Right lobe of liver (tissue), 6 donors: ENCODE measurements around the gene A4GALT. TPM values are rescaled to one million over a fixed set of nuclear protein-coding genes. Genes with fewer than 3 reads are reported as not detected.
A peak's percentile ranks its signal among the peaks of the same experiment; 100 is the strongest.
"Not testable (repeated sequence)": the region's sequence is repeated elsewhere in the genome, so short reads cannot be mapped to it uniquely, and the experiment has no call there.

Experiments used
- ATAC-seq, 4 donors: fragments of 200-7000 bp; cut with Tn5 transposase; one replicate each; pipeline ENCODE4 v1.9.1; 2020; ENCODE audit warnings: mild to moderate bottlenecking in 4 of 4, moderate library complexity in 4 of 4
- DNase-seq, 3 donors: peaks; one replicate each; pipeline ENCODE4 v3.0.0-alpha.2; 2020
- H3K27ac ChIP-seq, 3 donors: fragments of 200-600 bp; one replicate each; pipeline ENCODE4 v1.8.0; 2022
- H3K27me3 ChIP-seq, 2 donors: fragments of 200-600 bp; one replicate each; pipeline ENCODE4 v1.8.0; 2022
- H3K36me3 ChIP-seq, 4 donors: fragments of 200-600 bp; sonication (generic) in 1 of 4; one replicate each; pipeline versions ENCODE4 v1.5.1 to v1.8.0; 2017 to 2022; ENCODE audit warnings: control low read depth in 1 of 4
- H3K4me1 ChIP-seq, 4 donors: fragments of 200-600 bp; sonication (generic) in 1 of 4; one replicate each; pipeline versions ENCODE4 v1.5.1 to v1.8.0; 2017 to 2022; ENCODE audit warnings: control low read depth in 1 of 4
- H3K4me3 ChIP-seq, 3 donors: fragments of 200-600 bp; one replicate each; pipeline ENCODE4 v1.8.0; 2022
- H3K9me3 ChIP-seq, 4 donors: fragments of 200-600 bp; sonication (generic) in 1 of 4; one replicate each; pipeline versions ENCODE4 v1.5.1 to v1.8.0; 2017 to 2022; ENCODE audit warnings: control low read depth in 1 of 4
- POLR2A ChIP-seq: fragments of 450-650 bp; IDR thresholded peaks from one replicate; pipeline ENCODE4 v1.6.1; 2017; ENCODE audit warnings: antibody characterized with exemption, mild to moderate bottlenecking
- WGBS: methylation state at CpG from one replicate; pipeline ENCODE4 v1.1.6; 2018; ENCODE audit warnings: low coverage, low lambda C conversion rate; ENCODE audit not compliant: insufficient coverage; ENCODE audit errors: missing lambda C conversion rate; 5-methylcytosine and 5-hydroxymethylcytosine counted together
- intact Hi-C, 2 donors: fragments of 100-400 bp; cut with DNase I; formaldehyde crosslinking; loops; one replicate each; pipeline versions ENCODE4 v1.11.2 to v1.14.1; 2022
- total RNA-seq, 6 experiments: library from RNA; depleted of rRNA in 2 of 6; stranded (reverse); fragments of >200 nt in 2 of 6; fragmentation: NEBNext Ultra II Directional in 3 of 6; extraction: Animal tissue kit (Norgen Biotek cat#: 25700) in 3 of 6; gene quantifications; one replicate each; pipeline versions ENCODE4 v1.1.0 to v1.2.4, GENCODE V29; 2016 to 2023
- TF ChIP-seq, protein P1 (sequence below), 4 donors: fragments of 200-600 bp in 3 of 4; fragments of 450-650 bp in 1 of 4; IDR thresholded peaks; one replicate each; pipeline versions ENCODE4 v1.5.1 to v1.8.0; 2016 to 2022; ENCODE audit warnings: antibody characterized with exemption in 4 of 4, mild to moderate bottlenecking in 2 of 4
- donor health status: DM: no; HTN: yes; CAD: no.
- donor health status: DM: no; HTN: no; CAD: no.
- donor health status: DM: no; HTN: no; CAD: no.
- donor health status: DM: no; HTN: yes; CAD: no.
- donor health status: DM: no; HTN: yes; CAD: no.

The A4GALT gene
- total RNA-seq, 6 experiments from 2014 or later: 0.86 to 3.7 (median 2.2) TPM

DNA sequence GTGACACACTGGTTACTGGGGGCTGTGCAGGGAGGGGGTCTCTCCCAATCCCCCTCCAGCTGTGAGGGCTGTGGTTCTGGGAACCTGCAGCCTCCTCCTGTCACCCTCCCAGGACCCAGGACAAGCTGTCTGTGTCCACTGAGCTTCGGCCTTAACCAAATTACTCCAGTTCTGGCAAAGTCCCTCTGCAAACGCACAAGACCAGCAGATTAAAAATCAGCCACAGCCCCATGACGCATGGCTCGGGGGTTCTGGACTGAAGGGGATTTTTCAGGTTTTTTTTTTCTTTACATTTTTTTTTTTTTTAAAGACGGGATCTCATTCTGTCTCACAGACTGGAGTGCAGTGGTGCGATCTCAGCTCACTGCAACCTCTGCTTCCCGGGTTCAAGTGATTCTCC, 32.2 kb upstream of the A4GALT start:
- TF ChIP-seq, protein P1, sequence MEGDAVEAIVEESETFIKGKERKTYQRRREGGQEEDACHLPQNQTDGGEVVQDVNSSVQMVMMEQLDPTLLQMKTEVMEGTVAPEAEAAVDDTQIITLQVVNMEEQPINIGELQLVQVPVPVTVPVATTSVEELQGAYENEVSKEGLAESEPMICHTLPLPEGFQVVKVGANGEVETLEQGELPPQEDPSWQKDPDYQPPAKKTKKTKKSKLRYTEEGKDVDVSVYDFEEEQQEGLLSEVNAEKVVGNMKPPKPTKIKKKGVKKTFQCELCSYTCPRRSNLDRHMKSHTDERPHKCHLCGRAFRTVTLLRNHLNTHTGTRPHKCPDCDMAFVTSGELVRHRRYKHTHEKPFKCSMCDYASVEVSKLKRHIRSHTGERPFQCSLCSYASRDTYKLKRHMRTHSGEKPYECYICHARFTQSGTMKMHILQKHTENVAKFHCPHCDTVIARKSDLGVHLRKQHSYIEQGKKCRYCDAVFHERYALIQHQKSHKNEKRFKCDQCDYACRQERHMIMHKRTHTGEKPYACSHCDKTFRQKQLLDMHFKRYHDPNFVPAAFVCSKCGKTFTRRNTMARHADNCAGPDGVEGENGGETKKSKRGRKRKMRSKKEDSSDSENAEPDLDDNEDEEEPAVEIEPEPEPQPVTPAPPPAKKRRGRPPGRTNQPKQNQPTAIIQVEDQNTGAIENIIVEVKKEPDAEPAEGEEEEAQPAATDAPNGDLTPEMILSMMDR (IDR thresholded peaks at IDR 0.05): no peak
- TF ChIP-seq POLR2A: no peak
- intact Hi-C loops: no loop called here
- 78% methylated on average over 5 of the region's 7 CpGs for WGBS
- DNase-seq: no peak
- Histone ChIP-seq H3K9me3 (no peaks in the 10 kb centered on the region), H3K4me3 (no peak overlapping the region), H3K4me1 (peaks cover 0 to 4% (median under 1%) of the 10 kb centered on the region in 4 donors), H3K27me3 (no peaks in the 10 kb centered on the region), H3K27ac (no peak overlapping the region), H3K36me3 (no peaks in the 10 kb centered on the region)
- ATAC-seq: no peak

DNA sequence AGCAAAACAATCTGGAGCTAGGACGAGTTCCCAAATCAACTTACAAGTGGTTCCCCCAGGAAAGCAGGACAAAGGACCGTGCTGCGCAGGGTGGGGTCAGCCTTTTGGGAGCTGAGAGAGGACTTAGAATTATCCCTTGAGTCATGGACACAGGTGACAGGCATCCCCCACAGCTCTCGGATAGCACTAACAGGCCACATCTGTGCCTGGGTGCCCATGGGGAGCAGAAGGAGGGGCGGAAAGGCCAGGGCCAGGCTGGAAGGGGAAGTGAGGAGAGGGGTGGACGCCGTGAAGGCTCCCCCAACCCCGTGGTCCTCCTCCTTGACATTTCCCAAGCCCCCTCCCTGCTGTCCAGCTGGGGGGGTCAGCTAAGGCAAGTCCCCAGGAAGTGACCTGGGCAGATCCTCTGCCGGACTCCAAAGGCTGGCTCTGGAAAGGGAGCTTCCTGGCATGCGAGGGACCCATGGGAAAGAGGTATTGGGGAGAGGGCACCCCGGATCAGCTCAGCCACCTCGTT, 31.6 kb upstream of the A4GALT start:
- no peaks in the 10 kb centered on the region for H3K27me3 ChIP-seq
- DNase-seq (no peak), ATAC-seq (peak in 1 of 4 donors; percentile 7)
- H3K4me1 ChIP-seq: peaks cover 0 to 4% (median under 1%) of the 10 kb centered on the region in 4 donors
- TF ChIP-seq, protein P1 (IDR thresholded peaks at IDR 0.05): no peak
- no peak for TF ChIP-seq POLR2A
- 41% methylated on average over 4 of the region's 12 CpGs for WGBS
- intact Hi-C loops: no loop called here
- no peaks in the 10 kb centered on the region for H3K9me3 ChIP-seq
- no peak overlapping the region for H3K4me3 ChIP-seq
- no peaks in the 10 kb centered on the region for H3K36me3 ChIP-seq
- H3K27ac ChIP-seq: no peak overlapping the region

DNA sequence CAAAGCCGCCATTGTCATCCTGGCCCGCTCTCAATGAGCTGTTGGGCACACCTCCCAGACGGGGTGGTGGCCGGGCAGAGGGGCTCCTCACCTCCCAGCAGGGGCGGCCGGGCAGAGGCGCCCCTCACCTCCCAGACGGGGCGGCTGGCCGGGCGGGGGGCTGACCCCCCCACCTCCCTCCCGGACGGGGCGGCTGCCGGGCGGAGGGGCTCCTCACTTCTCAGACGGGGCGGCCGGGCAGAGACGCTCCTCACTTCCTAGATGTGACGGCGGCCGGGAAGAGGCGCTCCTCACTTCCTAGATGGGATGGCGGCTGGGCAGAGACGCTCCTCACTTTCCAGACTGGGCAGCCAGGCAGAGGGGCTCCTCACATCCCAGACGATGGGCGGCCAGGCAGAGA, 29.8 kb upstream of the A4GALT start:
- H3K36me3 ChIP-seq, DNase-seq, H3K27me3 ChIP-seq, H3K4me3 ChIP-seq, ATAC-seq, intact Hi-C loops, H3K4me1 ChIP-seq, H3K9me3 ChIP-seq, H3K27ac ChIP-seq: not testable (repeated sequence)
- 93% methylated on average over 9 of the region's 28 CpGs for WGBS

GRCh38 chr22:42747701-42748513, 27.2 kb upstream of the A4GALT start:
- Histone ChIP-seq H3K4me3 (no peak overlapping the region), H3K4me1 (no peaks in the 10 kb centered on the region), H3K9me3 (no peaks in the 10 kb centered on the region), H3K27me3 (no peaks in the 10 kb centered on the region), H3K27ac (peak overlapping the region in 1 of 3 donors; percentile 22), H3K36me3 (no peaks in the 10 kb centered on the region)
- TF ChIP-seq, protein P1 (IDR thresholded peaks at IDR 0.05): no peak
- no peak for TF ChIP-seq POLR2A
- DNase-seq (no peak), ATAC-seq (peak; percentile 42 to 71 (median 44))
- intact Hi-C loops: no loop called here
- WGBS: 64% methylated on average over 12 of the region's 14 CpGs

DNA sequence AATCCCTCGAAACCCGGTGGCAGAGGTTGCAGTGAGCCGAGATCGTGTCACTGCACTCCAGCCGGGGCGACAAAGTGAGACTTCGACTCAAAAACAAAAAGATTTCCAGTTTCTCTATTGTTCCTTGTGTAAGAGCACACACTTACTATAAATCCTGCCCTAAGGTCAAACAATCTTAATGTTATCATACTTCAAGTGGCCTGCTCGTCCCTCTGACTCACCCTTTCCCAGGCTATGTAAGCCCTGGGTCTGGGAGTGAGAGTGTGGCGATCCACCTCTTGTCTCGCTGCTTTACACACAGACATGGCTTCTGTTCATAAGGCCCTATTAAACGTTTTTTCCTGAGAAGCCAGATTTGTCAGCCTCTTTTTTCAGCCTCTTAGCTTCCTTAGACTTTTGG, 24.4 kb upstream of the A4GALT start:
- ATAC-seq: peak; percentile 42 to 66 (median 55)
- TF ChIP-seq, protein P1 (IDR thresholded peaks at IDR 0.05): no peak
- TF ChIP-seq POLR2A: no peak
- WGBS: 72% methylated on average over 8 of the region's 11 CpGs
- Histone ChIP-seq H3K4me3 (no peak overlapping the region), H3K27ac (no peak overlapping the region), H3K36me3 (no peaks in the 10 kb centered on the region), H3K4me1 (no peaks in the 10 kb centered on the region), H3K9me3 (no peaks in the 10 kb centered on the region), H3K27me3 (no peaks in the 10 kb centered on the region)
- intact Hi-C loops: no loop called here
- no peak for DNase-seq
